Colonic mucosa (tissue), 4 donors: ENCODE data around the gene FERMT1. TPM values are rescaled to one million over a fixed set of nuclear protein-coding genes. Genes with fewer than 3 reads are reported as not detected.

Experiments used
- DNase-seq: peaks from one replicate; pipeline ENCODE4 v3.0.0-alpha.2; 2020
- H3K27ac ChIP-seq: fragments of 200-600 bp; one replicate; pipeline ENCODE4 v1.8.0; 2021
- H3K27me3 ChIP-seq: fragments of 200-600 bp; one replicate; pipeline ENCODE4 v1.8.0; 2021
- H3K36me3 ChIP-seq: fragments of 200-600 bp; one replicate; pipeline ENCODE4 v1.8.0; 2021
- H3K4me1 ChIP-seq: fragments of 200-600 bp; one replicate; pipeline ENCODE4 v1.8.0; 2021; ENCODE audit warnings: mild to moderate bottlenecking
- H3K4me3 ChIP-seq: fragments of 200-600 bp; one replicate; pipeline ENCODE4 v1.8.0; 2021
- H3K9ac ChIP-seq, 2 donors: one replicate each; pipeline ENCODE4 v1.7.0; 2013; ENCODE audit warnings: control low read depth in 2 of 2, low read depth in 2 of 2, low read length in 2 of 2
- H3K9me3 ChIP-seq: fragments of 200-600 bp; one replicate; pipeline ENCODE4 v1.8.0; 2021
- CTCF ChIP-seq: fragments of 200-600 bp; IDR thresholded peaks from one replicate; pipeline ENCODE4 v1.8.0; 2022; ENCODE audit warnings: antibody characterized with exemption, mild to moderate bottlenecking
- intact Hi-C: fragments of 100-400 bp; cut with DNase I; formaldehyde crosslinking; loops from one replicate; pipeline ENCODE4 v1.14.1; 2022
- total RNA-seq, 2 donors: library from RNA; stranded (reverse); fragmentation: NEBNext Ultra II Directional in 1 of 2; extraction: Animal tissue kit (Norgen Biotek cat#: 25700) in 1 of 2; gene quantifications; one replicate each; pipeline ENCODE4 v1.2.1, GENCODE V29; 2021
- donor health status: healthy.
- donor health status: DM: no; HTN: no; CAD: no.
- donor health status: DM: no; HTN: no; CAD: no.

Gene FERMT1
- total RNA-seq, 2 donors from 2014 or later: 68.8 to 83.9 TPM

- Histone ChIP-seq H3K27me3 (no peaks in the 10 kb centered on the region), H3K9ac (no peak overlapping the region), H3K9me3 (no peaks in the 10 kb centered on the region), H3K36me3 (no peaks in the 10 kb centered on the region), H3K27ac (no peak overlapping the region), H3K4me1 (no peaks in the 10 kb centered on the region), H3K4me3 (no peak overlapping the region)
- intact Hi-C loops: no loop called here
- no peak for TF ChIP-seq CTCF
- DNase-seq: no peak
Observed at GRCh38 chr20:6066582-6066981, 56.2 kb downstream of the FERMT1 start.

GRCh38 chr20:6061544-6061943, 61.3 kb downstream of the FERMT1 start:
- intact Hi-C loops: no loop called here
- Histone ChIP-seq H3K9me3 (no peaks in the 10 kb centered on the region), H3K36me3 (no peaks in the 10 kb centered on the region), H3K9ac (no peak overlapping the region), H3K4me1 (no peaks in the 10 kb centered on the region), H3K27ac (no peak overlapping the region), H3K4me3 (no peak overlapping the region), H3K27me3 (no peaks in the 10 kb centered on the region)
- no peak for TF ChIP-seq CTCF
- DNase-seq: no peak

GRCh38 chr20:6060213-6060612, 62.6 kb downstream of the FERMT1 start:
- TF ChIP-seq CTCF: no peak
- Histone ChIP-seq H3K36me3 (no peaks in the 10 kb centered on the region), H3K27me3 (no peaks in the 10 kb centered on the region), H3K4me1 (no peaks in the 10 kb centered on the region), H3K4me3 (no peak overlapping the region), H3K9me3 (no peaks in the 10 kb centered on the region), H3K27ac (no peak overlapping the region), H3K9ac (no peak overlapping the region)
- DNase-seq: no peak
- intact Hi-C loops: no loop called here

GRCh38 chr20:6058684-6059295, 64.0 kb downstream of the FERMT1 start:
- no peak overlapping the region for H3K9ac ChIP-seq
- no peak overlapping the region for H3K4me3 ChIP-seq
- intact Hi-C loops: no loop called here
- no peaks in the 10 kb centered on the region for H3K36me3 ChIP-seq
- H3K4me1 ChIP-seq: no peaks in the 10 kb centered on the region
- TF ChIP-seq CTCF: no peak
- no peak for DNase-seq
- no peak overlapping the region for H3K27ac ChIP-seq
- no peaks in the 10 kb centered on the region for H3K27me3 ChIP-seq
- no peaks in the 10 kb centered on the region for H3K9me3 ChIP-seq

GRCh38 chr20:6057691-6058090, 65.1 kb downstream of the FERMT1 start:
- Histone ChIP-seq H3K4me1 (peaks cover under 1% of the 10 kb centered on the region), H3K4me3 (no peak overlapping the region), H3K36me3 (no peaks in the 10 kb centered on the region), H3K9me3 (no peaks in the 10 kb centered on the region), H3K9ac (no peak overlapping the region), H3K27me3 (peaks cover 3% of the 10 kb centered on the region), H3K27ac (no peak overlapping the region)
- no peak for DNase-seq
- TF ChIP-seq CTCF: no peak
- intact Hi-C loops: no loop called here
